Activated naive CD4-positive, alpha-beta T cell treated with anti-CD3 and anti-CD28 coated beads for 36 hours (primary cell): ENCODE data around the gene PLCG2. TPM values are rescaled to one million over a fixed set of nuclear protein-coding genes. Genes with fewer than 3 reads are reported as not detected.

Experiments used
- CTCF ChIA-PET: fragments of 350-600 bp; sonication (Branson Sonifier 250); formaldehyde crosslinking; loops from one replicate; lab custom pipeline; 2021; ENCODE audit warnings: antibody characterized with exemption; lab: Charles Lee
- DNase-seq: peaks from one replicate; pipeline ENCODE4 v3.0.0-alpha.2; 2020
- H3K27ac Mint-ChIP-seq: one replicate; pipeline ENCODE4 v1.8.0; 2021; ENCODE audit warnings: mild to moderate bottlenecking, mixed read lengths
- H3K27me3 Mint-ChIP-seq: one replicate; pipeline ENCODE4 v1.8.0; 2021; ENCODE audit warnings: low read depth, mixed read lengths
- H3K36me3 Mint-ChIP-seq: one replicate; pipeline ENCODE4 v1.8.0; 2021; ENCODE audit warnings: low read depth, mixed read lengths
- H3K4me1 Mint-ChIP-seq: one replicate; pipeline ENCODE4 v1.8.0; 2021; ENCODE audit warnings: low read depth, mixed read lengths
- H3K4me3 Mint-ChIP-seq: one replicate; pipeline ENCODE4 v1.8.0; 2021; ENCODE audit warnings: mild to moderate bottlenecking, moderate library complexity, mixed read lengths
- H3K9me3 Mint-ChIP-seq: one replicate; pipeline ENCODE4 v1.8.0; 2021; ENCODE audit warnings: mixed read lengths
- intact Hi-C: fragments of 100-400 bp; cut with micrococcal nuclease; formaldehyde crosslinking; loops from one replicate; pipeline ENCODE4 v1.15.1; 2023
- total RNA-seq, 2 experiments: library from RNA; stranded (reverse); gene quantifications; one replicate each; pipeline ENCODE4 v1.2.3, GENCODE V29; 2021

PLCG2 gene
- total RNA-seq, 2 experiments from 2014 or later, result 12.0 to 13.4 TPM

DNA sequence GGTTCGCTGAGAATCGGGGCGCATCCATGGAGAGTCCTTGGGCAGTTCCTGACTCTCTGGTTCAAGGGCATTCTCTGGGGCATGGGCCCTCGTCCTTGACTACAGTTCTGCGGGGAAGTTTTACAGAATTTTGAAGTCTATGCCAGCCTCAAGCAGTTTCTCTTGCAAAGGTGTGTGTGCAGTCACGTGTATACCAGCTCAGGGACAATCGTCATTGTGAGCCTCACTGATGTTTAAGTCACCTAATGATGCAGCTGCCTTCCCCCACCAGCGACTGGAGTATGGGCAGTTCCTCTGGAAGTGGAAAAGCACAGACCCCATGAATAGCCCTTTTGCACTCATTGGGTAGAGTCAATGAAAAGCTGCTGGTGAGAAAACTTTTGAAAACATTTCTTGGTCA lies 1.3 kb downstream of the PLCG2 start:
- Mint-ChIP-seq H3K36me3 (no peaks in the 10 kb centered on the region), H3K4me3 (peak overlapping the region; percentile 76), H3K27me3 (peaks cover 33% of the 10 kb centered on the region), H3K4me1 (peaks cover 10% of the 10 kb centered on the region), H3K27ac (no peak overlapping the region), H3K9me3 (no peaks in the 10 kb centered on the region)
- CTCF ChIA-PET, result interaction anchor here (1.3 kb wide), 1 partner anchor 18 kb away, joined by 5 read pairs; no protein-coding TSS in a partner anchor
- intact Hi-C loops, result no loop called here
- DNase-seq, result no peak

DNA sequence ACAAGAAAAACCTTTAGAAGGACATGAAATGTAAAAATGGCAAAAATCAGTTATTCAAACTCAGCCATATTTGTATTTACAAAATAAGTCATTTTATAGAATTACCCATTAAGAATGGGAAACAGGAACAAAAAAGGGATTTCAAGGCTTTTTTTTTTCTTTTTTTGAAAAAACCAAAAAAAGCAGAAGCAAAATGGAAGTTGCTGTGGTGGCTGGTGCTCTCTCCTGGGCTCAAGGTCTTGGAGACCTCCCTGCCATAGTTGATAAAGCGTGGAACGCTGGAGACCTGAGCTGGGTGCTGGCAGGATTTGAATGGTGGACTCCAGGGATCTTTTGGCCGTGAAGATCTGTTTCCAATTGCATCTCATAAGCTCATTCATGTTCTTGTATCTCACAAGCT lies 3.1 kb downstream of the PLCG2 start:
- Mint-ChIP-seq H3K27me3 (peaks cover 31% of the 10 kb centered on the region), H3K36me3 (no peaks in the 10 kb centered on the region), H3K4me3 (no peak overlapping the region), H3K9me3 (no peaks in the 10 kb centered on the region), H3K27ac (no peak overlapping the region), H3K4me1 (peaks cover 10% of the 10 kb centered on the region)
- intact Hi-C loops, result no loop called here
- CTCF ChIA-PET, result interaction anchor here (0.6 to 0.7 kb wide), 2 partner anchors 103 to 1812 kb away, joined by 3 read pairs; no protein-coding TSS in a partner anchor
- no peak for DNase-seq

DNA sequence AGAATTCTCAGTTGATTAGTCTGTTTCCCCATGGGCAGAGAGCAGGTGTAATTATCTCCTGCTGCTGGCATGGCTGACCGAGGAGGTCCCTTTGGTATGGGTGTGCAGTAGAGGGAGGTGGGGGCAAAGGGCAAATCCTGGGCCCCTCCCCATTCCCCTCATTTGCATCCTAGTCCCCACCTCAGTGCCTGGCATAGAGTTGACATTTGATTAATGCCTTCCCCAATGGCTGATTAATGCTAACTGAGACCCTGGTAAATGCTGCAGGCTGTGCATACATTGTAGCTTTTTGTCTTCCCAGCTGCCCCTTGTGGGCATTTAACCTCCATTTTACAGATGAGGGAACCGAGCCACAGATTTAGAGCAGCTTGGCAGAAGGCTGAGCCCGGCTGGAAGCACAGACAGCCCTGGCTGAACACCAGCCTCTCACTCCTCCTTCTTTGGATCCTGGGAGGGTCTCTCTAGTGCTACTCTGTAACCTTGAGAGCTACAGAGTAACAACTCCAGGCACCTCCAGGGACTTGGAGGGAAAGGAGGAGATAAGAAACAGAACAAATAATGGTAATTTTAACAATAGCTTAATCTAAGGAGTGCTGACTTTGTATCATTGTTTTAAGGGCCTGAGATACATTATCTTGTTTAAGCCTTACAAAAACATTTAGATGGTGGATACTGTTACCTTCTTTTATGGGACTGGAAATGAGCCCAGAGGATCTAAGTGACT lies 5.1 kb downstream of the PLCG2 start:
- no peak overlapping the region for H3K27ac Mint-ChIP-seq
- peaks cover 21% of the 10 kb centered on the region for H3K27me3 Mint-ChIP-seq
- H3K9me3 Mint-ChIP-seq, result no peaks in the 10 kb centered on the region
- DNase-seq, result no peak
- intact Hi-C loops, result no loop called here
- CTCF ChIA-PET, result interaction anchor here (0.6 to 1.2 kb wide), 3 partner anchors 9 to 104 kb away, joined by 3 read pairs; no protein-coding TSS in a partner anchor
- no peaks in the 10 kb centered on the region for H3K36me3 Mint-ChIP-seq
- H3K4me1 Mint-ChIP-seq, result peaks cover 6% of the 10 kb centered on the region
- no peak overlapping the region for H3K4me3 Mint-ChIP-seq

DNA sequence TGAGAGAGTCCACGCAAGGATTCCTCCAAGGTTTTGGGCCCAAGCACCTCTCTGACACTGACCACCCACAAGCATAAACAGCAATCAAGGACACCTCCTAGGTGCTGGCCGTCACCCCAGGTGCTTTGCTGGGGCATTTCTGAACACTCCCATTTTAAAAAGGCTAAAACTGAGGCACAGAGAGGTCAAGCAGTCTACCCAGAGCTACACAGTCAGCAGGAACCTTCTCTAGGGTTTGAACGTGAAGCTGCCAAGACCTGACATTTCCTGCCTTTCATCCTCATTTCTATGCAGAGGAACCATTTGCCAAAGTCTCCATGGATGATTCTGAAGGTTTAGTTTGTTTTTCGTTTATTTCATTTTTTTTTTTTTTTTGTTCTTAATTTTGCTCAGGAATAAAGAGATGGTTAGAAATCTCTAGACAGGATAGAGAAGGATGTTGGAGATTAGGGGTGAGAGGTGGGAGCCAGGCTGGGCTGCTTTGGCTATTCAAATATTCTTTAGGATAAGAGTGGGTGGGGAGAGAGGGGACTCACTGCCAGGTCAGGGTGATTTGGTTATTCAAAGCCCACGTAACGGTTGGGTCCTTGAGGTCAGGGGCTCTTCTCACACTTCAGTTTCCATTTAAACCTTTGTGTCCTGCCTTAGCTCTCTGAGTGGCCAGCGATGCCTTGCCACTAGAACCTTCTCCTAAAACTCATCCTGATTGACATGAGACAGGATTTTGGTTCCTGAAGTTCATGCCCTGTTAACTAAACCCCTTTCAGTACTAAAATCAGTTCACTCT lies 6.2 kb downstream of the PLCG2 start:
- H3K36me3 Mint-ChIP-seq, result no peaks in the 10 kb centered on the region
- intact Hi-C loops, result no loop called here
- no peak overlapping the region for H3K27ac Mint-ChIP-seq
- CTCF ChIA-PET, result interaction anchor here (0.7 kb wide), 1 partner anchor 22 kb away, joined by 4 read pairs; no protein-coding TSS in a partner anchor
- DNase-seq, result no peak
- H3K27me3 Mint-ChIP-seq, result peaks cover 17% of the 10 kb centered on the region
- no peak overlapping the region for H3K4me3 Mint-ChIP-seq
- H3K9me3 Mint-ChIP-seq, result no peaks in the 10 kb centered on the region
- H3K4me1 Mint-ChIP-seq, result no peaks in the 10 kb centered on the region

DNA sequence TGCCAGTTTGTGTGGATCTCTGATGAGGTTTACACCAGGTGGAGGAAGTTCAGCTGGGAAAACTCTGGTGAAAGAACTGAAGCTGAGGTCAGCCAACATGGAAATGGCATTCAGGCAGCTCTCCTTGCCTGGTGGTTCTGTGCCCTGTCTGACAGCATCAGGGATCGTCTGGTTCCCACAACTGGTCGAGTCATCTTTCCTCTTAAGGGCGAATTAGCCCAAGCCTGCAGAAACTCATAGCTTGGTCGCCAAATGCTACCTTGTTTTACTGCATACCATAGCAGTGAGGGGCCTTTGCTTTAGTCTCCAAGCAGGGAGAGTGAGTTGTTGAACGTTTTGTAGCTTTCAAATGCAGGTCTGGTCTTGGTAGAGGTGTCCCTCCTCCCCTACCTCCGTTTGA lies 7.2 kb downstream of the PLCG2 start:
- peaks cover 8% of the 10 kb centered on the region for H3K27me3 Mint-ChIP-seq
- H3K36me3 Mint-ChIP-seq, result no peaks in the 10 kb centered on the region
- CTCF ChIA-PET, result interaction anchor here (0.6 to 0.7 kb wide), 2 partner anchors 21 to 370 kb away, joined by 4 to 5 read pairs; no protein-coding TSS in a partner anchor
- DNase-seq, result no peak
- no peak overlapping the region for H3K4me3 Mint-ChIP-seq
- intact Hi-C loops, result no loop called here
- H3K9me3 Mint-ChIP-seq, result no peaks in the 10 kb centered on the region
- H3K27ac Mint-ChIP-seq, result no peak overlapping the region
- H3K4me1 Mint-ChIP-seq, result no peaks in the 10 kb centered on the region

DNA sequence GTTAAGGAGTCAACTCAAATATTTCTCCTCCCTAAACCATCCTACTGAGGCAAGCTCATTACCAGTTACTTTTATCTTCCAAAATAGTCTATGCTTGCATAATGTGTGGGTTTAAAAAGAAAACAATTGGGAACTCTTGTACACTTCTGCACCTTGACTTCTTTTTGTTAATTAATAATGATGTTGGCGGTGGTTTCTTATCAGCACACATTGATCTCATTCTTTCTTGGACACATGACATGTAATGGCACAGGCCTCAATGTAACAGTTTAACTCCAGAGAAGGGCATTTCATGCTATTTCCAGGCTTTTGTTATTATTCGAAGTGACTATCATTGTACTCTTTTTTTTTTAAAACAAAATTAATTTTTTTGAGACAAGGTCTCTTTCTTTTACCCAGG lies 7.8 kb downstream of the PLCG2 start:
- H3K4me3 Mint-ChIP-seq, result no peak overlapping the region
- CTCF ChIA-PET, result interaction anchor here (0.6 kb wide), 1 partner anchor 369 kb away, joined by 5 read pairs; no protein-coding TSS in a partner anchor

DNA sequence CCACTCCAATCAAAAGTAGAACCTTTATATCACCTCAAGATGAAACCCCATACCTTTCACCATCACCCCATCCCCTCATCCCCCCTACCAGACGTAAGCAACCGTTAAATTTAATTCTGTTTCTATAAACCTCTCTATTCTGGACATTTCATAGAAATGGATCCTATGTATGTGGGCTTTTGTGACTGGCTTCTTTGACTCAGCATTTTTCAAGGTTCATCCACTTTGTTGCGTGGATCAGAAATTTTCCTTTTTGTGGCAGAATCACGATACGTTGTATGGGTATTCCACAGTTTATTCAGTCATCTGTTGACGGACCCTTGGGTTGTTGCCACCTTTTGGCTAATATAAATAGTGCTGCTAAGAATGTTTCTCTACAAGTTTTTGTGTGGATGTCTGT lies 8.6 kb downstream of the PLCG2 start:
- Mint-ChIP-seq H3K4me1 (no peaks in the 10 kb centered on the region), H3K27ac (no peak overlapping the region), H3K36me3 (no peaks in the 10 kb centered on the region), H3K27me3 (peaks cover 4% of the 10 kb centered on the region), H3K9me3 (no peaks in the 10 kb centered on the region), H3K4me3 (no peak overlapping the region)
- intact Hi-C loops, result no loop called here
- DNase-seq, result no peak
- CTCF ChIA-PET, result no interaction called here

More for the DNA sequence above, 7.8 kb downstream of the PLCG2 start:
- H3K9me3 Mint-ChIP-seq, result no peaks in the 10 kb centered on the region
- DNase-seq, result no peak
- no peak overlapping the region for H3K27ac Mint-ChIP-seq
- H3K36me3 Mint-ChIP-seq, result no peaks in the 10 kb centered on the region
- no peaks in the 10 kb centered on the region for H3K4me1 Mint-ChIP-seq
- intact Hi-C loops, result no loop called here
- peaks cover 7% of the 10 kb centered on the region for H3K27me3 Mint-ChIP-seq

DNA sequence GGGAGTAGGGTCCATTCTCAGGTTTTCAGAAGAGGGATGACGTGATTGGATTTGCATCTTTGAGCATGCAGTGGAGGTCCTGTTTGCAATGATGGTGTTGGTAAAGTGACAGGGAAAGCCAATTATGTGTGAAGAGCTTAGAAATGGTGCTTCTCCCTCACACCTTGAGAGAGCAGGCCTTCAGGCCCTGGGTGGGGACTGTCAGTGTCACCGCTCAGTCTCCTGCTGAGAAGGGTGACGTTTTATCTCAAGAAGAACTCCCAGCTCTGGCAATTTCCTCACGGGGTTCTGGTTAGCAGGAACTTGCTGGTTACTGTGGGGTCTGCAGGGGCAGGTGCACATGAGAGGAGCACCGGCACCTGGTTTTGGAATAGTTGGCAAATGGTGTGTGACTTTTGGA lies 11.2 kb downstream of the PLCG2 start:
- intact Hi-C loops, result no loop called here
- Mint-ChIP-seq H3K27ac (no peak overlapping the region), H3K4me1 (no peaks in the 10 kb centered on the region), H3K27me3 (peaks cover 4% of the 10 kb centered on the region), H3K36me3 (no peaks in the 10 kb centered on the region), H3K9me3 (no peaks in the 10 kb centered on the region), H3K4me3 (no peak overlapping the region)
- CTCF ChIA-PET, result interaction anchor here (0.9 kb wide), 1 partner anchor 12 kb away, joined by 5 read pairs; no protein-coding TSS in a partner anchor
- DNase-seq, result no peak

DNA sequence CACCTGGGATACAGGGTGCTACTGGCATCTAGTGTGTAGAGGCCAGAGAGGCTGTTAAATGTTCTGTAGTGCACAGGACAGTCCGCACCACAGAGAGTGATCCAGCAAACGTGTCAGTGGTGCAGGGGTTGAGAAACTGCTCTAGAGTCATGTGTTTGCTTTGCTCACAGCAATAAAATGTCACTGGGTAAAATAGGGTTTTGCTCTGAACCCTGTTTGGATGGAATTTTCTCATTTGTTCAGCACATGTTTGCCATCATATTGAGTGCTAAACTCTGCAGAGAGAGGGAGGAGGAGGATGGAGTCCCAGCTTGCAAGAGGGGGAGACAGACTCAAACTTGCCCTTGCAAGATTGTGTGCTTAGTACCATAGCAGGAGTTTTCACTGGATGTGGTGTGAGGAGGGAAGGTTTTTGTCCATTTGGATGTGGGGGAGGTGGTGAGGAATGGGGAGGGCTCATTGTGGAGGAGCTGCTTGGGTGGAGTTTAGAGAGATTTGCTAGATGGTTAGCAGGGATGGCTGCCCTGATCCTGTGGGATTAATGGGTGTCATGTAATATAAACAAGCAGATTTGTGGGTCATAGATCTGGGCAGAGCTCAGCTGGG lies 11.8 kb downstream of the PLCG2 start:
- no peaks in the 10 kb centered on the region for H3K4me1 Mint-ChIP-seq
- no peaks in the 10 kb centered on the region for H3K36me3 Mint-ChIP-seq
- H3K27ac Mint-ChIP-seq, result no peak overlapping the region
- intact Hi-C loops, result no loop called here
- no peak for DNase-seq
- CTCF ChIA-PET, result interaction anchor here (1.2 kb wide), 1 partner anchor 89 kb away, joined by 3 read pairs; no protein-coding TSS in a partner anchor
- no peak overlapping the region for H3K4me3 Mint-ChIP-seq
- H3K27me3 Mint-ChIP-seq, result peaks cover 4% of the 10 kb centered on the region
- H3K9me3 Mint-ChIP-seq, result no peaks in the 10 kb centered on the region

DNA sequence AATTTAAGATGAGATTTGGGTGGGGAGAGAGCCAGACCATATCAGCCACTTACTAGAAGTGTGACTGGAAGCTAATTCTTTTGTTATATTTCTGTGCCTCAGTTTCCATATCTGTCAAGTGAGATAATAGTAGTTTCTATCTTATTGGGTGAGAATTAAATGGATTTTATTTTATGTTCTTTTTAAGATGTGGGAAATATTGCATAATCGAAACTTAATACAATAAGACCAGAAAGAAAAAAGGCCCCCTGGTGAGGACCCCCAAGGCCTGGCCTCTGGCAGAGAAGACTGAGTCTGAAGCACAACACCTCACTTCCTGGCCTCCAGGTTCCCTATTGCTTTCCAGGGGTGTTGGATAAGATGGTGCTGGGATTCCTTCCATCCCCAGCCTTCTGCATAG lies 13.7 kb downstream of the PLCG2 start:
- Mint-ChIP-seq H3K27me3 (peaks cover 4% of the 10 kb centered on the region), H3K4me1 (peaks cover 13% of the 10 kb centered on the region), H3K4me3 (no peak overlapping the region), H3K27ac (no peak overlapping the region), H3K36me3 (no peaks in the 10 kb centered on the region), H3K9me3 (no peaks in the 10 kb centered on the region)
- DNase-seq, result no peak
- CTCF ChIA-PET, result no interaction called here
- intact Hi-C loops, result no loop called here

DNA sequence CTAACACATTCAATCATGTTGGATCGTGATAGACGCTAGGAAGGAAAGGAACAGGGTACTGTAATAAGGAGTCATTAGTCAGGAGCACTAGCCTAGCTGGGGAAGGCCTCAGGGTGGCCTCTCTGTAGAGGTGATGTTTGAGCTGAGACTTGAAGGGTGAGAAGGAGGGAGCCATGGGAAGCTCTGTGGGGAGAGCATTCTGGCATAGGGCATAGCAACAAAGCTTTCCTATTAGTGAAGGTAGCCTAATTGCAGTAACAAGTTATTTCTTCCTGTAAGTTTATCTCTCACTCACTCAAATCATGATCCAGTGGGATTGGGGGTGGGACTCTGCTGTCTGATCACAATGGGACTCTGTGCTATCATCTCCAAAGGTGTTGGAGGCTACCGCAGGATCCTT lies 16.1 kb downstream of the PLCG2 start:
- Mint-ChIP-seq H3K27me3 (no peaks in the 10 kb centered on the region), H3K27ac (no peak overlapping the region), H3K36me3 (no peaks in the 10 kb centered on the region), H3K4me3 (no peak overlapping the region), H3K4me1 (peaks cover 25% of the 10 kb centered on the region), H3K9me3 (no peaks in the 10 kb centered on the region)
- no peak for DNase-seq
- intact Hi-C loops, result no loop called here
- CTCF ChIA-PET, result no interaction called here

DNA sequence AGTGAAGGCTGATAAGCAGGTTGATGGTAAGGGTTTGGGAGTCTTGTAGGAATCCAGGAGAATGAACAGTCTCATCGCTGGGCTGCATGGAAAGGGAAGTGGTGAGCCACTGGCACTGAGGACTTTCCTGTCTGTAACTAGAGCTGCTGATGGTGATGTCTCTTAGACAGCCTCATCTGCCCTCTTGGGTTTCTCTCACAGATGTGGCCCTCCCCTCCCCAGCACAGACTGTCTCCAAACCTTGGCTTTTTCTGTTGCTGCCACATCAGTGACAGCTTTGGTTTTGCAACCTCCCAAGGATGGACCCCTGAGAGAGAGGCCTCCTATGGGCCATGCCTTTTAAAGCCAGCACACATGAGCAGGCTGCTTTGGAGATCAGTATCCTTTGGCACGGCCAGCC lies 16.9 kb downstream of the PLCG2 start:
- H3K4me1 Mint-ChIP-seq, result peaks cover 25% of the 10 kb centered on the region
- CTCF ChIA-PET, result no interaction called here
- no peak overlapping the region for H3K4me3 Mint-ChIP-seq
- no peak overlapping the region for H3K27ac Mint-ChIP-seq
- intact Hi-C loops, result no loop called here
- H3K9me3 Mint-ChIP-seq, result no peaks in the 10 kb centered on the region
- H3K27me3 Mint-ChIP-seq, result no peaks in the 10 kb centered on the region
- no peak for DNase-seq
- no peaks in the 10 kb centered on the region for H3K36me3 Mint-ChIP-seq
